GM18508 (cell line): ENCODE measurements around the gene EHBP1.

Experiments
- ATAC-seq: cut with Tn5 transposase; IDR thresholded peaks from one replicate; pipeline ENCODE4 v1.9.1; 2021; ENCODE audit warnings: moderate number of reproducible peaks; ENCODE audit not compliant: insufficient read depth, unreplicated experiment

Gene EHBP1

GRCh38 chr2:62858231-62858832 lies 152.8 kb downstream of the EHBP1 start:
- ATAC-seq, result no peak

DNA sequence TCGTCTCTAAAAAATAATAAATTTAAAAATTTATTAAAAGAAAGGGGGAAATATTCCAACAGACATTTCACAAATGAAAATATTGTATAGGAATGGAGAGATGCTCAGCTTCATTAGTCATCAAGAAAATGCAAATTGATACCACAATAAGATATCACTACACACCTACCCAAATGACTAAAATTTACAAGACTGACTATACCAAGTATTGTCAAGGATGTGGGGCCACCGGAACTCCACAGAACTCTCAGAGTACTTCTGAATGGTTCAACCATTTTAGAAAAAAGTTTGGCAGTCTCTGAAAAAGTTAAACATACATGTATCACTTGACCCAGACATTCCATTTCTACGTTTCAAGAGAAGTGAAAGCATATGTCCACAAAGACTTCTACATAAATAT lies 163.4 kb downstream of the EHBP1 start:
- no peak for ATAC-seq

- ATAC-seq, result no peak
Measured at GRCh38 chr2:62870966-62871365, 165.5 kb downstream of the EHBP1 start.

DNA sequence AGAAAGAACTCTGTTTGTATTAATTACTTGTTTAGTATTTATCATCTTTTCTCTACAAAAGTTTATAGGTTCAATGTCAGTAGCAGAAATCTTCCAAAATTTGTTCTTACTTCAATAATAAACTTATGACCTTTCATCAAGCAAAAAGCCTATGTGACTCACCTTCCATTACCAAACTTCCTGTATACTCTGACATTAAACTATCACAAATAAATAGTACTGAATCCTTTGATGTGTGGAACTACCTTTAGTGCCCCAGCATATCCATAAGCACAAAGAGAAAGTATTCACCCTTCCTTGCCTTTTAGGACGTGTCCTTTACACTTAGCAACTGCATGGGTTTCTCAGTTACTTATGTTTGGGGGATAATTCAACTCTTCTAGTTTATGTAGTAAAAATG lies 166.0 kb downstream of the EHBP1 start:
- ATAC-seq, result no peak

DNA sequence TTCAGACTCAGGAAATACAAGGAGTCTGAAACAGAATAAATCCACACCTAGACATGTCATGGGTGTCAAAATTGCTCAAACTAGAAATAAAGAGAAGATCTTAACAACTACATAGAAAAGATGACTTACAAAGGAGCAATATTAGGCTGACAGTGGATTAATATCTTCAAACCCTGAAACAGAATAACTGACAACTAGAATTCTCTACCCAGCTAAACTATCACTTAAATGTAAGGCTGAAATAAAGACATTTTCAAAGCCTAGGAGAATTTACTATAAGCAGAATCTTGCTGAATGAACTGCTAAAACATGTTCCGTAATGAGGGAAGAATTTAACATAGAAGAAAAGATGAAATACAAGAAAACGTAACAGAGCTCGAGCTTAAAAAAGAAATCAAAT lies 168.1 kb downstream of the EHBP1 start:
- no peak for ATAC-seq

- no peak for ATAC-seq
Measured at GRCh38 chr2:62874881-62875383, 169.4 kb downstream of the EHBP1 start.

DNA sequence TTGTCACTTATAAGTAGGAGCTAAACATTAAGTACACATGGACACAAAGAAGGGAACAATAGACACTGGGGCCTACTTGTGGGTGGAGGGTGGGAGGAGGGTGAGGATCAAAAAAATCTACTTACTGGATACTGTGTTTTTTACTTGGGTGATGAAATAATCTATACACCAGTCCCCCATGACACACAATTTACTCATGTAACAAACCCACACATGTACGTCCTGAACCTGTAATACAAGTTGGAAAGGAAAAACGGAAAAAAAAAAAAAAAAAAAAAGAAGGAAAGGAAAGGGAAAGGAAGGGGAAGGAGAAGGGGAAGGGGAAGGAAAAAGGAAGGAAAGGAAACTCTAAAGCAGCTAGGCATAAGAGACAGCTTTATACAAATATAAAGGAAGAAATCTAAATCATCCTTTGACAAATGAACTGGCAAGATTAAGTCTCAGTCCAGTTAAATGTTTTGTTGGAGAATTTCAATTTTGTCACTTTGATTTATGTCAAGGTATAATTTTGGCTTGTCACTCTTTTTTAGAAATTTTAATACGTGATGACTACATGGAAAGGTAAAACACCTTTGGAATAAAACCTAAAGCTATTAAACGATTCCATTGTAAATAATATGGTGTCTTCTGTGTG lies 175.8 kb downstream of the EHBP1 start:
- no peak for ATAC-seq

DNA sequence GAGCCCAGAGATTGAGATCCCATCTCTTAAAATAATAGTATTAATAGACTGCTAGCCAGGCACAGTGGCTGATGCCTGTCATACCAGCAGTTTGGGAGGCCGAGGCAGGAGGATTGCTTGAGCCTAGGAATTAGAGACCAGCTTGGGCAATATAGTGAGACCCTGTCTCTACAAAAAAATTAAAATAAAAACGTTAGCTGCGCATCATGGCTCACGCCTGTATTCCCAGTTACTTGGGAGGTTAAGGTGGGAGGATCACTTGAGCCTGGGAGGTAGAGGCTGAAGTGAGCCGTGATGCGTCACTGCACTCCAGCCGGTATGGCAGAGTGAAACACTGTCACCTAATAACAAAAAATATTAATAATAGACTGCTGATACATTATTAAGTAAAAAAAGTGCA lies 178.1 kb downstream of the EHBP1 start:
- ATAC-seq, result no peak

DNA sequence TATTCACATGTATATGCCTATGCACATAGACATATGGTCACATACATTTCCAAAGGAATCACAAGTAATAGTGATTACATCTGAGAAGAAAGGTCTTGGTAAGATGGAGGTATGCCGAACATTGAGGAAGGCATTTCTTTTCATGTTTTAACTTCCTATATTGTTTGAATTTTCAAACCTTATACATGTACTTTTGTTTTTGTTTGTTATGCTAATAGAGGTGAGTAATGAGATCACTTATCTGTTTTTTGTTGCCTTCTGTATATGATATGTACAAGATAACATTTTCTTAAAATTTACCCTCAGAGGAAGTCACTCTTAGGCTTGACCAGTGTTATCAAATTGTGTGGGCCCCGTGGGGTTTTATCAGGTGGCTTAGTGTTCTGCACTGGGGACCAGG lies 178.6 kb downstream of the EHBP1 start:
- ATAC-seq, result no peak

GRCh38 chr2:62884514-62884913 lies 179.0 kb downstream of the EHBP1 start:
- ATAC-seq, result no peak

- ATAC-seq, result no peak
Measured at GRCh38 chr2:62894966-62895631, 189.6 kb downstream of the EHBP1 start.

GRCh38 chr2:62895632-62896009 lies 190.1 kb downstream of the EHBP1 start:
- ATAC-seq, result no peak

DNA sequence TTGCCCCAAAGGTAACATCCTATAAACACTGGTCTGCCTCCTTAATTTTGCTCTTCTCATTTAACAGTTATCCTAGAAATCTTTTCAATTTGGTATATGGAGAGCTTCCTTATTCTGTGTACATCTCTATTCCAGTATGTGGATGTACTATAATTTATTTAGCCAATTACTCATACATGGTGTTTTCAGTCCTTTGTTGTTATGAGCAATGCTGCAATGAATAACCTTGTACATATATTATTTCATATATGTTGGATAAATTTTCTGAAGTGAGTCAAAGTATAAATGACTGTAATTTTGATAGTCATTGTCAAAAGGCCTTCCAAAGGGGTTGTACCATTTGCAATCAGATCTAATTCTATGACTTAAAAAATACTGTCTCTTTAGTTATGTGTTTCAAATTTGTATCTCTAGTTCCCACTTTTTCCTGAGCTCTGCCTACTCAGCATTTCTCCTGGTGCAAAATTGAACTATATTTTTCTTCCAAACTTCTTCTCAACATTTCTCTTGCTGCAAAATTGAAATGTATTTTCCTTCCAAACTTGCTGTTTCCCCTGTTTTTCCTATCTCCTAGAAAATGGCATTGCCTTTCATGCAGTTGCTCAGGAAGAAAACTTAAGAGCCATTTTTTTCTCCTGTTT lies 191.8 kb downstream of the EHBP1 start:
- ATAC-seq, result no peak

- ATAC-seq, result no peak
Measured at GRCh38 chr2:62904344-62904743, 198.8 kb downstream of the EHBP1 start.

- ATAC-seq, result no peak
Measured at GRCh38 chr2:62908145-62908544, 202.6 kb downstream of the EHBP1 start.

- ATAC-seq, result no peak
Measured at GRCh38 chr2:62913311-62913710, 207.8 kb downstream of the EHBP1 start.

DNA sequence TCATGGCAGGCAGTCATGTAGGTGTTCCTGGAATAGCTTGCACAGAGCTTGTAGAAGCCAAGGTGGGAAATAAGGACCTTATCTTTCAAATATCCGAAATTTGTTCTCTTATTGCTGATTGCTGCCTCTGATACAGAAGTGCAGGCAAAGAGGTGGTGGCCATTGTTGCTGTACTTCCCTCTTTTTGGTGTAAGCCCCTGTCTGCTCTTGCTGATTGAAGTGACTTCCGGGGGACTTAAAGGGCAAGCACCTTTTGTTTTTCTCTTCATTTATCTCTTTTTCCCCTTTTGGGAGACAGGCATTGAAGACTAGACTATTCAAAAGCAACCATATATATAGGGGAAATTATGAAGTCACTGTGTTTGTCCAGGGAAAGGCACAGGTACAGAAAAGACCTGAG lies 213.5 kb downstream of the EHBP1 start:
- no peak for ATAC-seq

DNA sequence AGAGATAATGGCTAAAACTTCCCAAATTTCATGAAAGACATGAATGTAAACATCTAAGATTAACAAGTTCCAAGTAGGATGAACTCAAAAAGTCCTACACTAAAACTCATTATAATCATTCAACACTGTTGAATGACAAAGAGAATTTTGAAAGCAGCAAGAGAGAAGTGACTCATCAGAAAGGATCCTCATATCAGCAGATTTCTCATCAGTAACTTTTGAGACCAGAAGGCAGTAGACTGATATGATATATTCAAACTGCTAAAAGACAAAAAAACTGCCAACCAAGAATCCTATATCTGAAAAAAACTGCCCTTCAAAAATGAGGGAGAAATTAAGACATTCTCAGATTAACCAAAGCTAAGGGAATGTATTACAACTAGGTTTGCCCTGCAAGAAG lies 214.6 kb downstream of the EHBP1 start:
- no peak for ATAC-seq

GRCh38 chr2:62923242-62923641 lies 217.7 kb downstream of the EHBP1 start:
- ATAC-seq, result no peak

DNA sequence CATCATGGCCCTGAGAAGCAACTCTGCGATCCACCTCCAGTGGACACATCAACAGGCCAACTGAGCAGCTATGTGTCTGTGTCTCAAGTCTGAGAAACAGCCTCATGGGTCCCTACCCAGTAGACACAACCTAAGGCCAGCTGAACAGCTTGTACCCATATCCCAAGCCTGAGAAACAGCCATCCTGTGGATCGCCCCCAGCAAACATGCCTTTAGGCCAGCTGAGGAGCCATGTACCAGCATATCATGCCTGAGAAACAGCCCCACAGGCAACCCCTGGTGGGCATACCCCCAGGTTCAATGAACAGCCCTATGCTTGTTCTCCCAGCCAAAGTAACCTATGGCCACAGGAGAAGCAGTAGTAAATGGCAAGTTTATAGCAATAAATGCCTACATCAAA lies 218.4 kb downstream of the EHBP1 start:
- no peak for ATAC-seq

GRCh38 chr2:62928015-62928414 lies 222.5 kb downstream of the EHBP1 start:
- ATAC-seq, result no peak
